Measurements from ENCODE around the gene TUBB.

The TUBB gene

GRCh38 chr6:30741789-30742315 lies 21.7 kb downstream of the TUBB start:
- peak overlapping the region; percentile 86 for H3K4me3 ChIP-seq (ENCODE audit: low read depth, low read length)
- DNase-seq (ENCODE audit: low read depth) = no peak
- no peak for TF ChIP-seq MYC (IDR thresholded peaks at IDR 0.05; ENCODE audit: low read depth, low read length)
- no peak for TF ChIP-seq POLR2A (IDR thresholded peaks at IDR 0.05; ENCODE audit: extremely low read depth, insufficient read length)
- TF ChIP-seq MAX (IDR thresholded peaks at IDR 0.05; ENCODE audit: low read depth, low read length) = no peak
- TF ChIP-seq CTCF (IDR thresholded peaks at IDR 0.05; ENCODE audit: low read depth, low read length) = no peak

- DNase-seq (ENCODE audit: low read depth) = peak; percentile 100
- H3K4me3 ChIP-seq (ENCODE audit: low read depth, low read length) = peak within 1 kb of the TSS; percentile 86
- TF ChIP-seq POLR2A (IDR thresholded peaks at IDR 0.05; ENCODE audit: extremely low read depth, insufficient read length) (no peak), MYC (IDR thresholded peaks at IDR 0.05; ENCODE audit: low read depth, low read length) (peak; percentile 19; the same call in 1 of the 2 replicates), CTCF (IDR thresholded peaks at IDR 0.05; ENCODE audit: low read depth, low read length) (no peak), MAX (IDR thresholded peaks at IDR 0.05; ENCODE audit: low read depth, low read length) (peak; percentile 58)
Observed at GRCh38 chr6:30742316-30743098, 22.4 kb downstream of the TUBB start, which contains the start of gene FLOT1. FLOT1 (minus strand) TSS chr6:30742687; CDS start chr6:30742189, 498 bp downstream.

GRCh38 chr6:30743099-30744053 lies 23.2 kb downstream of the TUBB start:
- DNase-seq (ENCODE audit: low read depth) = peak; percentile 35
- TF ChIP-seq MAX (IDR thresholded peaks at IDR 0.05; ENCODE audit: low read depth, low read length) = no peak
- TF ChIP-seq POLR2A (IDR thresholded peaks at IDR 0.05; ENCODE audit: extremely low read depth, insufficient read length) = no peak
- no peak for TF ChIP-seq CTCF (IDR thresholded peaks at IDR 0.05; ENCODE audit: low read depth, low read length)
- no peak for TF ChIP-seq MYC (IDR thresholded peaks at IDR 0.05; ENCODE audit: low read depth, low read length)

GRCh38 chr6:30744054-30744805 lies 24.1 kb downstream of the TUBB start, which contains the start of gene IER3:
IER3 (minus strand) TSS chr6:30744547; CDS start chr6:30744518, 29 bp downstream.
- TF ChIP-seq MYC (IDR thresholded peaks at IDR 0.05; ENCODE audit: low read depth, low read length) = no peak
- TF ChIP-seq MAX (IDR thresholded peaks at IDR 0.05; ENCODE audit: low read depth, low read length) = no peak
- TF ChIP-seq CTCF (IDR thresholded peaks at IDR 0.05; ENCODE audit: low read depth, low read length) = peak; percentile 64
- no peak for TF ChIP-seq POLR2A (IDR thresholded peaks at IDR 0.05; ENCODE audit: extremely low read depth, insufficient read length)
- peak within 1 kb of the TSS; percentile 45 for H3K4me3 ChIP-seq (ENCODE audit: low read depth, low read length)
- peak; percentile 81 for DNase-seq (ENCODE audit: low read depth)

More at GRCh38 chr6:30743099-30744053, 23.2 kb downstream of the TUBB start:
- H3K4me3 ChIP-seq (ENCODE audit: low read depth, low read length) = peak overlapping the region; percentile 45

- H3K4me3 ChIP-seq (ENCODE audit: low read depth, low read length) = no peak overlapping the region
- TF ChIP-seq CTCF (IDR thresholded peaks at IDR 0.05; ENCODE audit: low read depth, low read length) = no peak
- no peak for TF ChIP-seq POLR2A (IDR thresholded peaks at IDR 0.05; ENCODE audit: extremely low read depth, insufficient read length)
- no peak for TF ChIP-seq MAX (IDR thresholded peaks at IDR 0.05; ENCODE audit: low read depth, low read length)
- no peak for TF ChIP-seq MYC (IDR thresholded peaks at IDR 0.05; ENCODE audit: low read depth, low read length)
- no peak for DNase-seq (ENCODE audit: low read depth)
Observed at GRCh38 chr6:30747300-30747687, 27.1 kb downstream of the TUBB start.
